ENCODE measurements around the gene TOMM22.
"Not testable (repeated sequence)": the region's sequence is repeated elsewhere in the genome, so short reads cannot be mapped to it uniquely, and the experiment has no call there.

TOMM22 gene

DNA sequence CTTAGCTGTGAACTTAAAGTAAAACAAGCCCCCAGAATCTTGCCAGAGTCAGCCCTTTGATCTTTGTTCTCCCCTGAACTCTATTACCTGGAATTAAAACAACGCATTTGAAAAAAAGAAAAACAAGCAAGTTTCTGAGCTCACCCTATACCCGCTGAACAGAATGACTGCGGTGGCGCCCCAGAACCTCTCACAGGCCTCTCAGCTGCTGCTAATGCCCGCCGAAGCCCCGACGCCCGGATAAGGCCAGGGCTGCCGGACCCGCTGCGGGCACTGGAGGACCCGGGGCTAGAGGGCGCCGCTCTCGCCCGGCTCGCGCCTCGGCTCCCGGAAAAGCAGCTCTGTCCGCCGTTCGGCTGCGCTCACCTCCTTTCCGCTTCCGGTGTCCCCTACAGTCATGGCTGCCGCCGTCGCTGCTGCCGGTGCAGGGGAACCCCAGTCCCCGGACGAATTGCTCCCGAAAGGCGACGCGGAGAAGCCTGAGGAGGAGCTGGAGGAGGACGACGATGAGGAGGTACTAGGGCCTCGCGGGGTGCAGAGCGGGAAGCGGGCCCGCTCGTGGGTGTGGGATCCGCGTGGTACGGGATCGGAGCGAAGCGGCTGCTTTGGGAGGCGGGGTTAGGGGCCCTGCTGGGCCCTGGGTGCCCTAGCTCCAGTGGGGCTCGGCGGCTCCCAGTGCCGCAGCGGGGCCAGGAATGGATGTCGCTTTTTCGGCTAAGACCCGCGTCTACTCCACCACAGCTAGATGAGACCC lies at the start of gene TOMM22:
Gene TOMM22, plus strand, starts transcription at position 376 of the 754 bp plus-strand sequence. Its CDS starts 22 bp downstream, at position 398.
- DNase-seq (ENCODE audit: low read depth): peak; percentile 83

DNA sequence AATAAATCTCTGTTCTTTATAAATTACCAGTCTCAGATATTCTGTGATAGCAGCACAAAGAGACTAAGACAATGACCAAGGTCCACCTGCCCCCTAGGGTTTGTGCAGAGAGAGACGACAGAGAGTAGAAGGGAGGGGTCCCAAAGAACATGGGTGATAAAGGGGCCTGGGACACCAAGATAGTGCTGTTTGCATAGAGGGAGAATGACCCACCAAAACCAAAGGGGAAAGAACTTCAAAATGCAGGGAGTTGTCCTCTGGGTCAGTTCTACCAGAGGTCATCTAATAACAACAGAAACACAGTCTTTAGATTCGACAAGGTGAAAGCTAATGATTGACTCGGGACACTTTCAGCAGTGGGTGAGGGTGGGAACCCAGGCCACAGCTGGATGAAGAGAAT lies 49.2 kb upstream of the TOMM22 start:
- DNase-seq (ENCODE audit: low read depth): no peak

- no peak for DNase-seq (ENCODE audit: low read depth)
Observed at GRCh38 chr22:38638216-38638615, 43.5 kb upstream of the TOMM22 start.

DNA sequence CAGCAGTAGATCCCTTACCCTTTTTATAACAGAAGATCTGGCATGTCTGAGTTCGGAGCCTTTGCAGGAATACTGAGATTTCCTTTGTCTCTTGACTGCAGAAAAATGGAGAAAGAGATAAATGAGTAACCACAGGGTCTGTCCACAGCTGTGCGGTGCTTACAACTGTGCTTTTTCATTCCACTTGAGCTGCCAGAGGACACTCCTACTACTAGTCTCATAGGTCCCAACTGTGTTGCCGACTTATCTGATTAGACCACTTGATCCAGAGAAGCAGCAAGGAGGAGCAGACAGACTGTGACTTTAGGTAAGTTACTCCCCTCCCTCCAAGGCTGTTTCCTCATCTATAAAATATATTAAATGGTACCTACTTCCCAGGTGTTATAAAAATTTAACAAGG lies 43.0 kb upstream of the TOMM22 start:
- no peak for DNase-seq (ENCODE audit: low read depth)

- DNase-seq (ENCODE audit: low read depth): no peak
Observed at GRCh38 chr22:38641476-38642040, 40.2 kb upstream of the TOMM22 start.

DNA sequence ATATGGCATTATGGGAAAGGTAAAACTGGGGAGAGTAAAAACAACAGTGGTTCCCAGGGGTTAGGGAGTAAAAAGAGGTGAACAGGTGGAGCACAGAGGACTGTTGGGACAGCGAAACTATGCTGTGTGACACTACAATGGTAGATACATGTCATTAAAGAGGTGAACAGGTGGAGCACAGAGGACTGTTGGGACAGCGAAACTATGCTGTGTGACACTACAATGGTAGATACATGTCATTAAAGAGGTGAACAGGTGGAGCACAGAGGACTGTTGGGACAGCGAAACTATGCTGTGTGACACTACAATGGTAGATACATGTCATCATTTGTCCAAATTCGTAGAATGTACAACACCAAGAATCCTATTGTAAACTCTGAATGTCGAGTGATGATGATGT lies 37.5 kb upstream of the TOMM22 start:
- DNase-seq (ENCODE audit: low read depth): not testable (repeated sequence)

GRCh38 chr22:38645430-38645829 lies 36.3 kb upstream of the TOMM22 start:
- no peak for DNase-seq (ENCODE audit: low read depth)

- no peak for DNase-seq (ENCODE audit: low read depth)
Observed at GRCh38 chr22:38649841-38650522, 31.8 kb upstream of the TOMM22 start.

- DNase-seq (ENCODE audit: low read depth): no peak
Observed at GRCh38 chr22:38652859-38653258, 28.9 kb upstream of the TOMM22 start.

GRCh38 chr22:38653741-38654140 lies 28.0 kb upstream of the TOMM22 start:
- DNase-seq (ENCODE audit: low read depth): no peak

DNA sequence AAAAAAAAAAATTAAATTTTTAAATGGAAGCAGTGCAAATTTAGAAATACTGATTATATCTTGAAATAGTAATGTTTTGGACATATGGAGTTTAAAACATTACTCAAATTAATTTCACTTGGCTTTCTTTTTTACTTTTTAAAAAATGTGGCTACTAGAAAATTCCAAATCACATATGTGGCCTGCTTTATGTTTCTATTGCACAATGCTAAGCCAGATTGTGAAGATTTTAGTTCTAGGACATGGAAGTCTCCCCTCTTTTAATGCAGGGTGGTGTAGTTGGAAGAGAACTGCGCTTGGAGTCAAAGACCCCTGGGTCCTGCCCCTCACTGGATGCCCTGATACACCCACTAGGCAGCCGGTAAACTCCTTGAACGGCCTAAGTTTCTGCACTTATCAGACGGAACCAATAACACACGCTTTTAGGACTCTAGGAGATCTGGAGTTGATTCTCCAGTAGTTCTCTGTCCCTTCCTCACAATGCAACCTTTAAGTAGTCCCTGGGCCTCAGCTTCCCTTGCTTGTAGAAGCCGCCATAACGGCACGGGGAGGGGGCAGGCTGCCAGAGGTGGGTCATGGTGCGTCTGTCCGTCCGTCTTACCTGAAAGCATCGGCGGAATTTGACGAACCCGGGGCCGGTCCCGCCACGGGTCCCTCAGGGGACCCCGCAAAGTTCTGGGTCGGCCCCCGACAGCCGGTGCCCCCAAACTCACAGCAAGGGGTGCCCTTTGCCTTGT lies 26.1 kb upstream of the TOMM22 start:
- DNase-seq (ENCODE audit: low read depth): no peak

GRCh38 chr22:38656256-38657044 lies 25.3 kb upstream of the TOMM22 start, which contains the start of the genes CBY1 and FAM227A:
Gene CBY1 (plus strand): TSS chr22:38656638. CDS start chr22:38668055, 11,417 bp downstream.
Gene FAM227A (minus strand): TSS chr22:38656392. CDS start chr22:38650168, 6,224 bp downstream.
- DNase-seq (ENCODE audit: low read depth): peak; percentile 80

- DNase-seq (ENCODE audit: low read depth): peak; percentile 15
Observed at GRCh38 chr22:38657045-38657909, 24.5 kb upstream of the TOMM22 start.

DNA sequence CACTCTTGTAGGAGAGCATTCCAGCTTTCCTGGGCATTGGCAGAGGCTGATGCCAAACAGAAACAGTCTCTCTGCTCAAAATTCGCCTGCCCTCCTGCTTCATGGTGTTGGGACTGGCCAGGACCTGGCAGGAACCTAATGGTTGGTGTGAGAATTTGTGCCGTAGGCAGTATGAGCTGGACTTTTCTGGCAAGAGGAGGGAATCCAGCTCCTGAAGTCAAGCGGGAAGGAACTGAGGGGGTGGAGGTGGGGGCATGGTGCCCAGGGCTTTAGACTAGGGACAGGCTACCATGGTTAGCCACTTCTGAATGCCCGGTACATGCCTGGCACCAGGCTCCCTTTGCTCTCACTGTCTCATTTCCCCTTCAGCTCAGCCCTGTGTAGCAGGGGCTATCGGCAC lies 6.9 kb upstream of the TOMM22 start:
- DNase-seq (ENCODE audit: low read depth): no peak

DNA sequence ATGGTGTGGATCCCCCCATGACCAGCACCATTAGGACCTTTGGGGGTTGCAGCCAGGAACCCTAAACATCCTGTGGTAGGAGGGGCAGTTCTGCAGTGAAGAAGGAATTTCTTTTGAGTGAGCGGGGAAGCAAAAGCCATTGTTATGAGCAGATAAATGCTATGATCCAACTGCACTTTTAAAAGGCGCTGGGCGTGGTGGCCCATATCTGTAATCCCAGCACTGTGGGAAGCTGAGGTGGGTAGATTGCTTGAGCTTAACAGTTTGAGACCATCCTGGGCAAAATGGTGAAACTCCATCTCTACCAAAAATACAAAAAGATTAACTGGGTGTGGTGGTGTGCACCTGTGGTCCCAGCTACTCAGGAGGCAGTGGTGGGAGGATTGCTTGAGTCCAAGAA lies 5.9 kb upstream of the TOMM22 start:
- DNase-seq (ENCODE audit: low read depth): no peak

DNA sequence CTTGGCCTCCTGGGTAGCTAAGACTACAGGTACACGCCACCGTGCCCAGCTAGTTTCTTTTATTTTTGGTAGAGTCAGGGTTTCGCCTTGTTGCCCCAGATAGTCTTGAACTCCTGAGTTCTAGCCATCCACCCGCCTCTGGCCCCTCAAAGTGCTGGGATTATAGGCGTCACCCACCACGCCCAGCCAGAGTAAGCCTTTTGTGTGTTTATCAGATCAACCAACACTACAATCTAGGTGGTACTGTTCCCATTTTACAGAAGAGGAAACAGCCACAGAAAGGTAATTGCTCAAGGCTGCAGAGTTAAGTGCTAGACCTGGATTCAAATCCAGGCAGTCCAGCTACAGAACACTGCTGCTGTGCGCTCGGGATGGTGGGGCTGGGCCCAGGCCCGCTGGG lies 3.1 kb downstream of the TOMM22 start:
- DNase-seq (ENCODE audit: low read depth): no peak

DNA sequence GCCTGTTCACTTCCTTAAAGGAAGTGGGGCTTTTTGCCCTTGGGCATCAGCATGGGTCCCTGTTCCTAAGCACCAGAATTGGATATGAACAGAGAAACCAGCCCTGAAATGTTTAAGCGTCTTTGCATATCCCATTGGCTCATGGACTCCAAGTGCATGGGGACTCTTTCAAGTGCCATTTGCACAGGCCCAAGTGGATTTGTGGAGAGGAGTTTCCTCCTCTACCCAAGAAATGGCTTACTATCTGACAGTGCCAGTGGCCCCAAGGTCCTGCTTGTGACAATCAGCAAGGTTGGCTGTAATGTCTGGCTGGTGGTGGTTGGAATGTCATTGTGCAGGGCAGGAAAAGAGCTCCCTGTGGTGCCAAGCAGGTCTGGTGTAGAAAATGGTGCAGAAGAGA lies 4.0 kb downstream of the TOMM22 start:
- no peak for DNase-seq (ENCODE audit: low read depth)

DNA sequence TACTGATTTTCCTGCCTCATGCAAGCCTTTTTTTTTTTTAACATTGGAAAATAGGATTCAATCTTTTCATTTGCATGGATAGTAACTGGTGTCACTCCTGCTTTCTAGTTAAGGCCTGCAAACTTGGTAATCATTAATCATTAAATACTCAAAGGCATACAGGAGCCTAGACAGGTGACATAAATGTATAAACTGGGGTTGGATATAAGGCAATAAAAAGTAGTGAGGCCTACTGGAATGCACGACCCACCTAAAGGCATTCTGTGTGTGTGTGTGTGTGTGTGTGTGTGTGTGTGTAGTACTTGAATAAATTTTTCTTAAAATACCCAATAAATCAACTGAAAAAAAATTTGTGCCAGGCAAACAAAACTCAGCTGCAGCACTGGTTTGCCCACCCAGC lies 7.9 kb downstream of the TOMM22 start:
- DNase-seq (ENCODE audit: low read depth): no peak

DNA sequence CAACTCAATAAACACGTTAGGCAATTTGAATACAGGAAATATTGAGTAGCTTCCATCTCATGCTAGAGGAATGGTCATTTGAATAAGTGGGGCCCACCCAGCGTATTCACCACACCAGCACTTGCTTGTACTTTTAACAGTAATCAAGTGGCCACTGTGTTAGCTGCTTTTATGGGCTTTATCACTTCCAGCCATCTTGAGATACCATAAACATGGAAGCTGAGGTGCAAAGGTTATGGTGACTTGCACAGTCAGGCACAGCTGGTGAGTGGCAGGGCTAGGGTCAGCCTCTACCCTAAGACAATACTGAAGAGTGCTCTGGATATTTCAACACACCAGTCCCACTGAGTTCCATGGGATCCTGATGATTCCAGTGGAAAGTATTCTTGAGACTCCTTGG lies 12.3 kb downstream of the TOMM22 start:
- DNase-seq (ENCODE audit: low read depth): no peak

DNA sequence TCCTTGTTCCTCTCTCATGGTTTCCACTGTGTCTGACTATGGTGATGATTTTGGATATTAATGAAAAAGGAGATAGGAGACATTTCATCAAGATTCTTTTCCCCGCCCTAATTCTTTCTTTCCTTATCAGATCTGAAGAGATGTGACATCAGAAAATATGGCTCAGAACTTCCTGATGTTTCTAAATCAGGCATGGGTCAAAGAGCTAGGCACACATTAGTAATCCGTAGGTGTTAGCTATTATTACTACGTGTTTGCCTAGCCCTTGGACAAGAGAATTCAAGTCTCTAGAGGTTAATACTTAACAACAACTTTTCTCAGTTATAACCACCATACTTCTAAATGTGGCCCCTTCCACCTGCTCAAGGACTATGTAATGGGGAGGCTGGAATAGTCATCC lies 13.2 kb downstream of the TOMM22 start:
- no peak for DNase-seq (ENCODE audit: low read depth)

Data from activated T-cell treated with anti-CD3 and anti-CD28 coated beads for 24 hours (primary cell).